HG02678 (cell line): ENCODE results near the gene NMNAT2.
"Not testable (repeated sequence)": the region's sequence is repeated elsewhere in the genome, so short reads cannot be mapped to it uniquely, and the experiment has no call there.

Source experiments
- ATAC-seq: cut with Tn5 transposase; IDR thresholded peaks from one replicate; pipeline ENCODE4 v1.9.1; 2021; ENCODE audit warnings: mild to moderate bottlenecking, moderate library complexity; ENCODE audit not compliant: unreplicated experiment

The NMNAT2 gene

DNA sequence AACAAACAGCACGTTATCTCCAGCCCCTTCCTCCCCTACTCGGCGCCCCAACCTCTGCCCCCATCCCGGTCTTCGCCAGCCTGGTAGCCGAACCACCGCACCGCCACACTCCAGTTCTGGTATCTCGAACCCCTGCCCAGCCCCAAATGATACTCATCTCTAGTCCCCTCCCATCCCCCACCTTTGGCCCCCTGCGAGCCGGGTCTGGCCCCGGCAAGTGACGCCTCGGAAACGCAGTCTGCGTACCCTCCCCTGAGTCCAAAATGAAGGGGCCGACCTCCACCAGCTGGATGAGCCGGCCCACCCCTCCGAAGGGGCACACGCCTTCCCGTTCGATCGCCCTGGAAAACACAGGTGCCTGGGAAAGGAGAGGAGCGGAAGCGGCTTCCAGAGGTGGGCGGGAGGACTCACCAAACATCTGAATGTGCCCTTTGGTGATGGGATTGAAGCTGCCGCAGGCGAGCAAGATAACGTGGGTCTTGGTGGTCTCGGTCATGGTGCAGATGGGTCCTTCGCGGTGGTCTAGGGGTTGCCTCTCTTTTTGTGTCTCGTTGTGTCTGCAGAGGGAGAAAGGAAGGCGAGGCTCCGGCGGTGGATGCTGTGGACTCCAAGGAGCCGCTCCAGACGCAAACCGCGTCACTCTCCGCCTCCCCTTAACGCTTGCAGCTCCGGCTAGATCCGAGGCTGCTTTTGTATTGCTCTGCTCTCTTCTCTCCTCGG, at the start of gene NMNAT2:
NMNAT2 (minus strand) TSS at position 609 of the 720 bp plus-strand sequence; CDS start at position 496, 113 bp downstream.
- no peak for ATAC-seq

DNA sequence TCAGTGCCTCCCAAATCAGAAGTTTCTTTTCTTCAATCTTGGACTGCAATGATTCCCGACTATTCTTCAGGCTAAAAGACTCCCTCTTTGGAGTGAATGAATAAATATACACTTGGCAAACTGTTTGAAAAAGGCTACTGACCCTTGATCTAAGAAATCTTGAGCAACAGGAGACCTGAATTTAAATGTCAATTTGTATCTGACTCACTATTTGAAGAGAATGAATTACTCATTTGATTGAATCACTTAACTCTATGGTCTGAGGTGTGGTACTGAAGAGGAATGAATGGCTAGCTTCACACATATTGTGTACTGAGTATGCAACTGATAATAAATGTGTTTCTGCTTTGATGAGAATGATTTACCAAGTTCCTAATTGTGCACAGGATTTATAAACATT, 49.5 kb upstream of the NMNAT2 start:
- ATAC-seq: no peak

DNA sequence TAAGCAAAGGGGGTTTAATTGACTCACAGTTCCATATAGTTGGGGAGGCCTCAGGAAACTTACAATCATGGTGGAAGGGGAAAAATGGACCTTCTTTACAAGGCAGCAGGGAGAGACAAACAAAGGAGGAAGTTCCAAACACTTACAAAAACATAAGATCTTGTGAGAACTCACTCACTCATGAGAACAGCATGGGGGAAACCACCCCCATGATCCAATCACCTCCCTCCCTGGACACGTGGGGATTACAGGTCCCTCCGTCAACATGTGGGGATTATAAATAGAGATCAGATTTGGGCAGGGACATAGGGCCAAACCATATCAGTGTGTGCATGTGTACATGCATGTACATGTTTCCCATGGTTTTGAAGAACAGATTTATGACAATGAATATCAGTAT, 48.6 kb upstream of the NMNAT2 start:
- no peak for ATAC-seq

DNA sequence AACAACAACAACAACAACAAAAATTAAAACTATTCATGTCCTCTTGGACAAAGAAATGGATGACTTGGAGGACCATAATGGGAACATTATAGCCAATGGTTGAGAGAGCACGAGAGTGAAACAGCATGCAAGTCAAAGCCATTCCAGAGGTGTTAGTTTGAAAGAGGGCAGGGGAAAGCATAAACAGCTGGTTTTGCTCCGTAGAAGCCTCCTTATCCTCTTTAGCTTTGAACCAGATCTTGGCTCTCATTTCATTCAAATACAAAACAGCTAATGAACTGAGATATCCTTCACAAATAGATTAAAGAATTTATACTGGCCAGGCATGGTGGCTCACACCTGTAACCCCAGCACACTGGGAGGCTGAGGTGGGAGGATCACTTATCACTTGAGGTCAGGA, 45.4 kb upstream of the NMNAT2 start:
- no peak for ATAC-seq

DNA sequence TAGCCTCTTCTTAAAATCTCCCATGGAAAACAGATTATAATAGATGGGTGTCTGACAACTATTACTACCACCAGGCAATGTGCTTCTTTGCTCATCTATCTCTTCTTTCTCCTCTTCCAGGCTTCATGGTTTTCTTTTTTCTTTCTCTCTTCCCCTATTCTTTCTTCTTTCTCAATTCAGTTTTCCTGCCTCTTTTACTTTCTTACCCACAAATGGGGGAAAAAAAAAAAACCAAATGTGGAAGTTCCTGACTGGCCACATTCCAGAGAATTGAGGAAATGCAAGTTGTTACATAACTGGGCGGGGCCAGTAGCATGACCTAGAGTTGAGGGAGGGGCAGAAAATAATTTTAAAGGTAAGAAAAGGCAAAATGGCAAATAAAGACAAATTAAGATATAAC, 43.2 kb upstream of the NMNAT2 start:
- ATAC-seq: no peak

DNA sequence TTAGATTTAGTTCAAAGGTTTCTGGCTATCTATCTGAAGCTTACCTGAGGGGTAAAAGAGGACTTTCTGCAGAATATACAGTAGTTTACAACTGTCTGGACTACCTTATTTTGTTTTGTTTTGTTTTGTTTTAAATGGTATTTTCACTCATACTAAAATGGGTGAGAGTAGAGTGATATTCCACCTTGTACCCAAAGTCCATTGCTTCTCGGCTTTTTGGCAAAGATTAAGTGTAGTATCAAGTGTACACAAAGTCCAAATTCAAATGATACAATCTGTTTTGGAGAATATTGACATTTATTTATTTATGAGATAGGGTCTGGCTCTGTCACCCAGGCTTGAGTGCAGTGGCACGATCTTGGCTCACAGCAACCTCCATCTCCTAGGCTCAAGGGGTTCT, 42.4 kb upstream of the NMNAT2 start:
- ATAC-seq: no peak

DNA sequence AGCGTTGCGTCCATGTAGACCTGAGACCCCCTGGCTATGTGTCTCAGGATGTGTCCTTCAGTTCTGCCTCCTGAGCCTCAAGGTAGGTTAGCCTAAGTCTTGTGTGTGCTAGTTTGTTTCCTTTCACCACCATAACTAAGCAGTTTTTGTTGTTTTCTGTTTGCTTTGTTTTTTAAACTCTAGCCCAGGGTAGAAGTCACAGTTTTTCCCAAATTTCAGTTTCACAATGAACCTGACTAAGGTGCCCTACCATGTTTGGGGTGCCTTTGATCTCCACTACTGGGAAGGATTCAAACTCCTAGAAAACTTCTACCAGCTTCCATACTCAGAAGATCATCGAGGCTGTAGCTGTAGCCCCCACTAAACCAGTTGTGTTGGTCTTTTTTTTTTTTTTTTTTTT, 39.3 kb upstream of the NMNAT2 start:
- no peak for ATAC-seq

DNA sequence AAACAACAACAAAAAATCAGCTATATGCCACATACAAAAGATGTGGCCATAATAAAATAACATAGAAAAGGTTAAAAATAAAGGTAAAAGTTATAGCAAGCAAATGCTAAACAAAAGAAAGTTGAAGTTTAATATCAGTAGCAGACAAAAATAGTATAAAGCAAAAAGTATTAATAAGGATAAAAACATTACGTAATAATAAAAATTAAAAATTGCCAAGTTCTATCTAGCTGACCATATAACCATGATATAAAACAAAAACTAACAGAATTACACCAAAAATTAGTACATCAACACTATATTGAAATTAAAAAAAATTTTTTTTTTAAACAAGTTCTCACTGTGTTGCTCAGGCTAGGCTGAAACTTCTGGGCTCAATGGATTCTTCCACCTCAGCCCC, 38.6 kb upstream of the NMNAT2 start:
- ATAC-seq: no peak

DNA sequence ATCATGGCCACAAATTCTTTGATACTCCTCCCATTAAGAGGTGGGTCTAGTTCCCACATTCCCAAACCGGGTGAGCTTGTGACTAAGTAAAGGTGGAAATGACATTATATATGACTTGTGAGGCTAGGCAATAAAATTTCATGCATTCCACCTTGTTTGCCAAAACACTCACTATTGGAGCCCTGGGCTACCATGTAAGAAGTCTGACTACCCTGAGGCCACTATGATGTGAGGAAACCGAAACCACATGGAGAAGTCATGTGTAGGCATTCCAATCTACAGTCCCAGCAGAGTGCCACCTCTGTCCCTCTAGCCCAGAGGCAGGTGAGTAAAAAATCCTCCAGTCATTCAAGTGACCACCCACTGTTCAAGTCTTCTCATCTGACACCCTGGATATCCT, 36.2 kb upstream of the NMNAT2 start:
- no peak for ATAC-seq

DNA sequence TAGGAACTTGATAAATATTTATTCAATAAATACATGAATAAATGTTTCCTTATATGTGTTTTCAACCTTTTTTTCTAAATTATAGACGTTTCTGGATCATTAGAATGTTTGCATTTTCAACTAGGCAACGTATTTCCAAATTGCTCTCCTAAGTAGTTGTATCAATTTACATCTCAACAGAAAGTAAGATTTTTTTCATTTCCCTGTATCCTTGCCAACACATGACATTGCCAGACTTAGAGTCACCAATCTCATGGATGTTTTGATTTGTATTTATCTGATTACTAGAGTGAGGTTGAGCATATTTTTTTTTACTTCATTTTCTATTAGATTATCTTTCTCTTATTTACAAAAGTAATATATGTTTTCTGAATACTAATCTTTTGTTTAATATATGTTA, 31.9 kb upstream of the NMNAT2 start:
- no peak for ATAC-seq

DNA sequence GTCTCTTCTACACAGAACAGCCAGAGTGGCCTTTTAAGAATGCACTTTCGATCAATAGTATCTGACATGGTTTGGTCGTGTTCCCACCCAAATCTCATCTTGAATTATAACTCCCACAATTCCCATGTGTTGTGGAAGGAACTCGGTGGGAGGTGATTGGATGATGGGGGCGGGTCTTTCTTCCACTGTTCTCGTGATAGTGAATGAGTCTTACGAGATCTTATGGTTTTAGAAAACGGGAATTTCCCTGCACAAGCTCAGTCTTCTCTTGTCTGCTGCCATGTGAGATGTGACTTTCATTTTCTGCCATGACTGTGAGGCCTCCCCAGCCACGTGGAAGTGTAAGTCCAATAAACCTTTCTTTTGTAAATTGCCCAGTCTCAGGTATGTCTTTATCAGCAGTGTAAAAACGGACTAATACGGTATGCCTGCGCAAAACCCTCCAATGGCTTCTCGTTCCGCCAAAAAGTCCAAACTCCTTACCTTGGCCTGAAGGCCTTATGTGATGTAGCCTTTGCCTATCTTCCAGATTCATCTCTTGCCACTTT, 31.1 kb upstream of the NMNAT2 start:
- ATAC-seq: no peak

DNA sequence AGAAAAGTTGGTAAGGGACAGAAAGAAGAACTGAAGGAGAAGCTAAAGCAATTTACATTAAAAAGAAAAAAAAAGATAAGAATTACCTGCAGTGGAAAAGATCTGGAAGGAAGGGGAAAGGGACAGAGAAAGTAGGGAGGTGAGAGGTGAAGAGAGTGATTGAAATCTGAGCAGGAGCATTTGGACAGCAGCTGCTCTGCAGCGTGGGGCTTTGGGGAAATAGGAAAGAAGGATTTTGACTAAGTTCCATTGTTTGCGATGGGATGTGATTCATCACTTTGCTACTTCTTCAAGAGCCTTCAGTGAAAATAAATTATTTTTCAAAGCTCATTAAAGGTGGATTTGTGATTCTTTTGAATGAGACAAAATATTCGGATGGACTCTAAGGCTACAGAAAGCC, 26.1 kb upstream of the NMNAT2 start:
- ATAC-seq: no peak

DNA sequence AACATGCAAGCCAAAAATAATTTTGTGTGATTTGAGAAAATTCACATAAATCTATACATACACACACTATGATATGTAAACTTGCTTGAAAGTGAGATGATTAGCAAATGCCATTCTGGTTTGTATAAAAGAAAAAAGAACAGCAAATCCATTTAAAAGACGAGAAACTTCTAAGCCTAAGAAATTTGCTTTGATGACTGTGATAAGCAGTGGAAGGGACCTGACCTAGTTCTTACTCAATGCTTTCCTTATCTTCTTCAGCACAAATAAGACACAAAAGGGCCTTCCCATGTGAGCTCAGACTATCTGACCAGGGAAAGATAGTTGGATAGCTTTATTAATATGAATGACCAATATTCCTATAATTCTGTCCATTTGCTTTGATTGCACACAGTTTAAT, 25.3 kb upstream of the NMNAT2 start:
- ATAC-seq: no peak

DNA sequence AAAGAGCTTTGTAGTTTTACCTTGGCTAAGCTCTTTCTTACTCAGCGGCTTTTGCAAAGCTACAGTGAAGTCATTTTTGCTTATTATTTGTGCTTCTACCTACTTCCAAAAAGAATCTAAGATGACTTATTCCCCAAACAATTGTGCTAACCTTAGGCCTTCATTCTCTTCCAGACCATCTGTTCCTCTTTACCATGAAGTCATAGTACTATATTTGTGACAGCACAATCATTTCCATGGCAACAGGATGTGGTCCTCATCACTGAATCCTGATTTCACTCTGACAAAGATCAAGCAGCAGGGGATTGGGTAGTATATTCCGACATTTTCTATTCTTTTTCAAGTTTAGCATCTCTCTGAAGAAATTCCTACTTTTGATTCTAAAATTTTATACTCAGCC, 24.8 kb upstream of the NMNAT2 start:
- ATAC-seq: no peak

DNA sequence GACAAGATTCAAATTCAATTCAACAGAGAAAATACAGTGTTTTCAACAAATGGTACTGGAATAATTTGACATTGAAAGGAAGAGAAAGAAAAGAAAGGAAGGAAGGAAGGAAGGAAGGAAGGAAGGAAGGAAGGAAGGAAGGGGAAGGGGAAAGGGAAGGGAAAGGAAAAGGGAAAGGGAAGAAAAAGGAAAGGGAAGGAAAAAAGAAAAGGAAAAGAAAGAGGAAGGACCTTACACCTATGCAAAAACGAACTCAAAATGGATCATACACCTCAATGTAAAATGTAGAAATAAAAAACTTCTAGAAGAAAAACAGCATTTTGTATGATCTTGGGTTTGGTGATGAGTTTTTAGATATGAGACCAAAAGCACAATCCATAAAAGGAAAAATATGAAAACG, 19.9 kb upstream of the NMNAT2 start:
- no peak for ATAC-seq

DNA sequence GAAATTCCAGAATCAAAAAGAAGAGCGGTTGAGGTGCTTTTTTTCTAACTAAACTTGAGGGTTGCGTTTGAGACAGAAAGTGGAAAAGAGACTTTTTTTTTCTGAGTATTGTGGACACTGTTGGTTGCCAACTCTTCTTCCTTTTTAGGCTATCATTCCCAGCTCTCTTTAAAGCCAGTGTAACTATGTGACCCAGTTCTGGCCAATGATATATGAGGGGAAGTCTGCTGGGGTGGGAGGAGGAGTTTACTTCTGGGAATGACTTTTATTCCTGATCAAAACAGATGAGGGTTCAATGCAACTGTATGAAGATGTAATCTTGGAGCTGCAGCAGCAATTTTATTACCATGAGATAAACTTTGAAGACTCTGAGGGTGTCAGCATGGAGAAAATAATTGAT, 17.3 kb upstream of the NMNAT2 start:
- no peak for ATAC-seq

DNA sequence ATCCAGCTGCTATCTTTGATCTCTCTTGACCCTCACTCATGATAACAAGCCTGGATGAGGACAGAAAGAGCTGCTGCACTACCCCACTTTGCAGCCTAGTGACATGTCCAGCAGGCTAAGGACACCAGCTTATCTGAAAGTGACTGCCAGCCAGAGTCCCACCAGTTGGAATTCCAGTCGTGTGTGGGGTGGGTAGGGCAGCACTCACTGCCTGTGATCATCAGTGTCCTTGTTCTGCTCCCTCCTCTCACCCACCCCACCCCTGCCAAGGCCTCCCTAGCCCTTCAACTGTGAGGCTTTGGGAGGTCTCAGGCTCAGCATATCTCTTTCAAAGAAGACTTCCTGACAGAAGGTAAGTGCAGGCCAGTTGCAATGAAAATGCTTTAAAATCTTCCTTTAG, 15.5 kb upstream of the NMNAT2 start:
- ATAC-seq: no peak

DNA sequence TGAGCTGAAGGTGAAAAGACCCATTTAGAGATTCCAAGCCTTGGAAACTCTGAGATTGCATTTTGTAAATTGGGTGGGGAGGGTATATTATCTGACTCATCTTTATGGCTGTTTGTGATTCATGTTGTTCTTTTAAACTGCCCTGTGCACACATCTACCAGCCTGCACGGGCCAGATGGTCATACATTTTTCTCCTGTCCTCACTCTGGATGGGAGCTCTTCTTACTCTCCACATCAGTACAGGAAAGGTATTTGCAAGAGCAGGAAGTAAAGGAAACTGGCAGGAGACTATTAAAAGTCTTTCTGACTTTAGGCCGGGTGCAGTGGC, 14.3 kb upstream of the NMNAT2 start:
- no peak for ATAC-seq

DNA sequence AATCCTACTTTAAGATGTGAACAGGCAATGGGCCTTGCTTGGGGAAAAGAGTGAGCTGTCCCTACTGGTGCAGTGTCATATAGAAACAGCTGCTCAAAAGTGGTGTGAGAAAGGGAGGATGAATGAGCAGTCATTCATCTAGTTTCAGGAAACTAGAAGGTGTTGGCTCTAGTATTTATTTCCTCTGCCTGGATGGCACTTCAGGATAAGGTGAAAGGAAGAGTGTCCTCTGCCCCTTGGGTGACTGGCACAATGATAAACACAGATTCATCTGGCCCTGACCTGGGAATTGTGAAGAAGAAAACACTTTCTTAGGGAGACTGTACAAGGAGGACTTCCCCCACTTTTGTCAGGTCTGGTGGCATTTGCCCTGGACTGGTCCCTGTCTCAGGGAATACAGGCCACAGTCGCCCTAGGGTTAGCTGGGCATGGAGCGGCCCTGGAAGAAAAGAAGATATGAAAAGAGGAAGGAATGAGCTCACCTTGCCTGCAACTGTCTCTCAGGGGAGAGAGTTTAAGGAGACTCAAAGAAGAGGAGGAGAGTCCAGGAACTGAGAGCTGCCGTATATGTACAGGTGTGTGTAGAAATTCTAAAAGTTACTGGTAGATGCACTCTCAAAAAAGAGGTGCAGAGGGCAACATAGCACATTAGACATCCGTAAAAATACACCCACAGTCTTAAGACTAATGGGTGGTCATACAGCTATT, 13.8 kb upstream of the NMNAT2 start:
- no peak for ATAC-seq

DNA sequence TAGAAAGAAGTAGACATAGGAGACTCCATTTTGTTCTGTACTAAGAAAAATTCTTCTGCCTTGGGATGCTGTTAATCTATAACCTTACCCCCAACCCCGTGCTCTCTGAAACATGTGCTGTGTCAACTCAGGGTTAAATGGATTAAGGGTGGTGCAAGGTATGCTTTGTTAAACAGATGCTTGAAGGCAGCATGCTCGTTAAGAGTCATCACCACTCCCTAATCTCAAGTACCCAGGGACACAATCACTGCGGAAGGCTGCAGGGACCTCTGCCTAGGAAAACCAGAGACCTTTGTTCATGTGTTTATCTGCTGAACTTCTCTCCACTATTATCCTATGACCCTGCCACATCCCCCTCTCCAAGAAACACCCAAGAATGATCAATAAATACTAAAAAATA, 9.4 kb upstream of the NMNAT2 start:
- ATAC-seq: not testable (repeated sequence)

DNA sequence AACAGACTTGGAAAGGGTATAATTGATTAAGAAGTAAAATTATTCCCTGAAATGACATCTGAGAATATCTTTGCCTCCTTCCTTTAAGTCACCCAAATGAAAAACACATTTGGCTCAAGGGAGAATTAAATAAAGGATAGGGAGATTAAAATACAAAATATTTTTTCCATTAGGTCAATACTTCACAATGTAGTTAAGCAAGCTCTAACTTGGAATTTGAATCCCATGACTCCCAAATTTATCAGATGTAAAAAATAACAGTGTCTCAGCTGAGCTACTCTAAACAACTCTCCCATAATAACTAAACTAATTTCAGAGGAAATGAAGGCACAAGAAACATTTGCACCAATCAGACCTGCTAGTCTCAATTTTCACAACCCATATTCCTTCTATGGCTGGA, 6.5 kb upstream of the NMNAT2 start:
- no peak for ATAC-seq

DNA sequence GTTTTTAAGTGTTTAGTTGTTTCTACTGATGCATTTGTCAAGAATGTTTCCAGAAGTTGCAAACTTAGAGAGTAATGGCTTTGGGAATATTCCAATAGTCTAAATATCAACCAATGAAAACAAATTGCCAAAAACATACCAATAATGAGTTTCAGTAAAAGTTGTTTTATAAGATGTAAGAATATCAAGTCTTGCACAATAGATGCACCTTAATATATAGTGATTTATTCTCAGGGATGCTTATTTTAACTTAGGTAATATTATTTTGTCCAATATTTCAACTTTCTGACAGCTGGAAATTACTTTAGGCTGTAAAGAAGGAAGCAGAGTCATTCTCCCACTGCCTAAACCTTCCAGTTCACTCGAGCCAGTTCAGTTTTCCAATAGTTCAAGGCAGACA, 5.4 kb upstream of the NMNAT2 start:
- ATAC-seq: no peak

DNA sequence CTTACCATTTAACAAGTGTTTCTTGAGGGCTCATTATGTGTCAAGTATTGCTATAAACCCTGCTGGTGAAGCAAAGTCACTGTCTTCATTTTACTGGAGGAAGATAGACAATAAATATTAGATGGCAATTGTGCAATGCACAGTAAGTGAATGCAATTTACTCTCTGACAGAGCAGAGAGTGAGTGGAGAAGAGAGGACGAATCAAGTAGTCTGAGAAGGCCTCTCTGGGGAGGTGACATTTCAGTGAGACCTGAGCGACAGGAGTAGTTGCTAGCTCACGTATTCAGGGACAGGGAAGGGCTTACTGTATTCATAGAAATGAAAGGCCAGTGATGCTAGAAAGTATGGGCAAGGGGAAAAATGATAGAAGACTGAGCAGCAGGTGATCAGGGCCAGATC, 1.2 kb upstream of the NMNAT2 start:
- ATAC-seq: no peak
